Bladder microvascular endothelial cell (primary cell): ENCODE results near the gene PROC. TPM values are rescaled to one million over a fixed set of nuclear protein-coding genes. Genes with fewer than 3 reads are reported as not detected.

Source experiments
- total RNA-seq: library from RNA; depleted of rRNA; stranded (reverse); fragments of >200 nt; gene quantifications from 2 replicates; pipeline ENCODE4 v1.2.3, GENCODE V29; 2014

Gene PROC
- total RNA-seq, result not detected in 2 replicates

DNA sequence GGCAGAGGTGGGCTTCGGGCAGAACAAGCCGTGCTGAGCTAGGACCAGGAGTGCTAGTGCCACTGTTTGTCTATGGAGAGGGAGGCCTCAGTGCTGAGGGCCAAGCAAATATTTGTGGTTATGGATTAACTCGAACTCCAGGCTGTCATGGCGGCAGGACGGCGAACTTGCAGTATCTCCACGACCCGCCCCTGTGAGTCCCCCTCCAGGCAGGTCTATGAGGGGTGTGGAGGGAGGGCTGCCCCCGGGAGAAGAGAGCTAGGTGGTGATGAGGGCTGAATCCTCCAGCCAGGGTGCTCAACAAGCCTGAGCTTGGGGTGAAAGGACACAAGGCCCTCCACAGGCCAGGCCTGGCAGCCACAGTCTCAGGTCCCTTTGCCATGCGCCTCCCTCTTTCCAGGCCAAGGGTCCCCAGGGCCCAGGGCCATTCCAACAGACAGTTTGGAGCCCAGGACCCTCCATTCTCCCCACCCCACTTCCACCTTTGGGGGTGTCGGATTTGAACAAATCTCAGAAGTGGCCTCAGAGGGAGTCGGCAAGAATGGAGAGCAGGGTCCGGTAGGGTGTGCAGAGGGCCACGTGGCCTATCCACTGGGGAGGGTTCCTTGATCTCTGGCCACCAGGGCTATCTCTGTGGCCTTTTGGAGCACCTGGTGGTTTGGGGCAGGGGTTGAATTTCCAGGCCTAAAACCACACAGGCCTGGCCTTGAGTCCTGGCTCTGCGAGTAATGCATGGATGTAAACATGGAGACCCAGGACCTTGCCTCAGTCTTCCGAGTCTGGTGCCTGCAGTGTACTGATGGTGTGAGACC lies at the start of gene PROC:
Gene PROC, plus strand, starts transcription at position 128 of the 812 bp plus-strand sequence. CDS start 1,516 bp downstream, outside the sequence.

DNA sequence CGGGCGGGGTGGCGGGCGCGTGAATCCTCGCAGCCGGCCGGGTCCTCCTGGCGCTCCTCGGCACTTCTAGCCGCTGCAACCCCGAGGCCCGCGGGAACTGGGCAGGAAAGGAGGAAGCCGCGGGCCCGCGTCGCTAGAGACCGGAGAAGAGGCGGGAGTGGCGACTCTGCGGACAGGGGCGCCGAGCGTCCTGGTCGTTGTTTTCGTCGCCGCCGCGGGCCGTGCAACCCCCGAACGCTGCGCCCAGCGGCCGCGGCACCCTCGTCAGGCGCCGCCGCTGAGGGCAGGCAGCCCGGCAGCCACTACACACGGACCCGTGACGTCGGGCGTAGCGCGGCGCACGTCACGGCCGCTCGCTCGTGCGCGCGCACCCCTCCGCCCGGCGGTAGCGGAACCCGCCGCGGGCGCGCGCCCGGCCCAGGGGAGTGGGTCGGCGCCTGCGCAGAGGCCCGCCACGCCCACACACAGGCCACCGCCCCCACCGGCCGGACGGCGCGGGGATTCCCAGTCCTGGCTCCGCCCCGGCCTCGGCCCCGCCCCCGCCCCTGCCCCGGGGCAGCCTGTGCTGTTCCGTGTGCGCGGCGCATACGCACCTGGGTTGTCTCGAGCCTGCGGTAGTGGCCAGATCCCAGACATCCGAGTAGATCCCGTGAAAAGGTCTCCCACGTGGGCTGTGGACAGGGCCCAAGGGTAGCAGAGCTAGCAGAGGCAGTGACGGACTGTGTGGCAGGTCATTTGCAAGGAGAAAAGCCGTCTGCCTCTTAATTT lies 30.4 kb upstream of the PROC start, which contains the start of gene MAP3K2:
Gene MAP3K2, minus strand, starts transcription at position 321 of the 768 bp plus-strand sequence. CDS start 44,846 bp downstream, outside the sequence.

Other genes with a start within 250 kb of the PROC start
- not detected in 2 replicates for gene CYP27C1, start 198.1 kb upstream of the PROC start, total RNA-seq
- gene ERCC3, start 124.3 kb upstream of the PROC start, total RNA-seq, result 25.7 and 46.8 TPM in 2 replicates
- gene MAP3K2, start 30.5 kb upstream of the PROC start, total RNA-seq, result 9.6 and 20.7 TPM in 2 replicates
- 29.1 and 49.3 TPM in 2 replicates for gene IWS1, start 108.1 kb downstream of the PROC start, total RNA-seq
- gene MYO7B, start 117.3 kb downstream of the PROC start, total RNA-seq, result under 0.01 and 0.06 TPM in 2 replicates
- gene GPR17, start 227.7 kb downstream of the PROC start, total RNA-seq, result not detected in 2 replicates